Measurements from ENCODE around the gene PPFIA4. TPM values are rescaled to one million over a fixed set of nuclear protein-coding genes. Genes with fewer than 3 reads are reported as not detected.
A peak's percentile ranks its signal among the peaks of the same experiment; 100 is the strongest.
"Not testable (repeated sequence)": the region's sequence is repeated elsewhere in the genome, so short reads cannot be mapped to it uniquely, and the experiment has no call there.

The PPFIA4 gene
- polyA plus RNA-seq (ENCODE audit: insufficient read length in 3 of 3): 1 to 10 TPM; 5.8 to 6.7 (median 6.6) TPM

DNA sequence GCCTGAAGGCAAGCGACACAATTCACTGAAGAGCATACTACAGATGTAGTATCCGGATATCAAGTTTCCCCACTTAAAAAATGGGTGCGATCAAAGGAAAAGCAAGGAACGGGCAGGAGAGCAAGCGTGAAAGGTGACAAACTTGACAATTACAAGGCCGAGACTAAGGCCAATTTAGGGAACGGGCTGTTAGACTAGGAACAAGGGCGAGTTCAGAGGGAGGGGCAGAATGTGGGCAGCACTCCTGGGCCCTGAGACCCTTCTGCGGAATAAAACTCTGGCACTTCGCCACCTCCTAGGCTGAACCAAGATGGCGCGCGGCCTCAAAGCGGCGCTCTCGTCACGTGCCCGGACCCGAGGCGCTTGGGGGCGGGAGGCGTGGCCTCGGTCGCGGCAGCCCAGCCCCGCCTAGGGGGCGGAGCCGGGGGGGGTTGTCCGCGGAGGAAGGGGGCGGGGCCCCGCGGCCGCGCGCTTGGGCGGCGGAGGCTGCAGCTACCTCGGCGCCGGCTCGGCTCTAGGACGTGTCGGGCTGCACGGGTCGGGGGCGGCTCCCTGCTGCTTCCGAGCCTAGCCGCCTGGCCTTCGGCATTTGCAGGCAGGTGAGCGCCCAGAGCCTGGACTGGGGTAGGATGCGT lies at the start of gene PPFIA4:
Gene PPFIA4, plus strand, starts transcription at position 461 of the 635 bp plus-strand sequence. CDS start 12,518 bp downstream, outside the sequence.
- peak in 2 of 3 donors; percentile 74 to 75 for DNase-seq (ENCODE audit: low read depth in 3 of 3, low spot score in 2 of 3)

DNA sequence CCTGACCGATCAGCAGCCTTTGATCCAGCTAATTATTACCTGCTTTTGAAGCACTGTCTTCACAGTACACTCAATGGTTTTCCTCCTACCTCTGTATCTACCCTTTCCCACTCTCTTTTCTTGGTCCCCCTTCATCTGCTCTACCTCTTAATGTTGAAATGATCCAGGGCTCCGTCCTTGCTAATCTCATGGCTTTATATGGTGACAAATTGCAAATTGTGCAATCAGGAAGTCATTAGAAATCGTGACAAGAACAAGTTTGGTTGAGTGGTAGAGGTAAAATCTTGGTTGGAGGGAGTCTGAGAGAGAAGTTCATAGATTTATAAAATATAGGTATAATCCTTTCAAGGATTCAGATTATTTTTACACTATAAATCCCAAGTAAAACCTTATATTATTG lies 49.7 kb upstream of the PPFIA4 start:
- no peak for DNase-seq (ENCODE audit: low read depth in 3 of 3, low spot score in 2 of 3)

DNA sequence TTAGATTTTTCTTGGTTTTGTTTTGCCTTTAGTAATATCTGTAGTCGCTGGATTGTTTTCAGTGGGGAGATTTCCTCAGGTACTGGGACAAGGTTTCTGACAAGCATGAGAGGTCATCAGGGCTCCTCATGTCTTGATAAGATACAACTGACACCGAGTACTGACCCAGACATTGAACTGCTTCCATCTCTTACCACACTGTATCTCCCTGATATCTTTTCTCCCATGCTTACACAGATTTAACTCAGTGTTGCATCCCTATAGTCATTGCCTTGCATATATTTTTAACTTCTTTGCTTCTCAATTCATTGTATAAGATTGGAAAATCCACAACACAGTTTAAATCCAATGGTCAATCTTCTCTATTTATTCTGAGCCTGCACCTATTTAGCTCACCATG lies 46.8 kb upstream of the PPFIA4 start:
- no peak for DNase-seq (ENCODE audit: low read depth in 3 of 3, low spot score in 2 of 3)

DNA sequence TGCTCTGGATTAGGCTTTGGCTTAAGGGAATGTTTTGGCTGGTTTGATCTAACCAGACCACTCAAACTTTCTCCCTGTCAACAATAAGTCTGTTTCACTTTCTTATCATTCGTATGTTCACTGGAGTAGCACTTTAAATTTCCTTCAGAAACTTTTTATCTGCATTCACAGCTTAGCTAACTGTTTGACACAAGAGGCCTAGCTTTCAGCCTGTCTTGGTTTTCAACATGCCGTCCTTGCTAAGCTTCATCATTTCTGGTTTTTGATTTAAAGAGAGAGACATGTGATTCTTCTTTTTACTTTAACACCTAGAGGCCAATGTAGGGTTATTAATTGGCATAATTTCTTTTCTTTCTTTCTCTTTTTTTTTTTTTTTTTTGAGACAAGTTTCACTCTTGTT lies 44.4 kb upstream of the PPFIA4 start:
- no peak for DNase-seq (ENCODE audit: low read depth in 3 of 3, low spot score in 2 of 3)

DNA sequence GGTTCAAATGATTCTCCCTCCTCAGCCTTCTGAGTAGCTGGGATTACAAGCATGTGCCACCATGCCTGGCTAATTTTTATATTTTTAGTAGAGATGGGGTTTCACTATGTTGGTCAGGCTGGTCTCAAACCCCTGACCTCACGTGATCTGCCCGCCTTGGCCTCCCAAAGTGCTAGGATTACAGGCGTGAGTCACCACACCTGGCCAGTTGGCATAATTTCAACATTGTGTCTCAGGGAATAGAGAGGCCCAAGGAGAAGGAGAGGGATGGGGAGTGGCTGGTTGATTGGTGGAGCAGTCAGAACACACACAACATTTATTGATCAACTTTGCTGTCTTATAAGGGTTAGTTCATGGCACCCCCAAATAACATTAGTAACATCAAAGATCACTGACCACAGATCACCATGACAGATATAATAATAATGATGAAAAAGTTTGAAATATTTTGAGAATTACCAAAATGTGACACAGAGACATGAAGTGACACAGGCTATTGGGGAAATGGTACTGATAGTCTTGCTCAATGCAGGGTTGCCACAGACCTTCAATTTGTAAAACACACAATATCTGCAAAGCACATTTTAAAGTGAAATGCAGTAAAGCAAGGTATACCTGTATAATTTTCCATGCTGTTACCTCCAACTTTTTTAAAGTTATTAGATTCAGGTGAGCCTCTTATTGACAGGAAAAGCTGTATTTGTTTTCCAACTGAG lies 43.4 kb upstream of the PPFIA4 start:
- no peak for DNase-seq (ENCODE audit: low read depth in 3 of 3, low spot score in 2 of 3)

DNA sequence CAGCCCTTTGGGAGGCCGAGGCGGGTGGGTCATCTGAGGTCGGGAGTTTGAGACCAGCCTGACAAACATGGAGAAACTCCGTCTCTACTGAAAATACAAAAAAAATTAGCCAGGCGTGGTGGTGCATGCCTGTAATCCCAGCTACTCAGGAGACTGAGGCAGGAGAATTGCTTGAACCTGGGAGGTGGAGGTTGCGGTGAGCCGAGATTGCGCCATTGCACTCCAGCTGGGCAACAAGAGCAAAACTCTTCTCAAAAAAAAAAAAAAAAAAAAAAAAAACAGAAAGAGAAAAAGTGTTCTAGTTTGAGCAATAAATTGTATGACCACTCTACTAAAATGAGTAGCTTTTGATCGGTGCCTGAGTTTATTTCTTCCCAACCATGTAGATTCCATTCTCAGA lies 40.2 kb upstream of the PPFIA4 start:
- not testable (repeated sequence) for DNase-seq (ENCODE audit: low read depth in 3 of 3, low spot score in 2 of 3)

DNA sequence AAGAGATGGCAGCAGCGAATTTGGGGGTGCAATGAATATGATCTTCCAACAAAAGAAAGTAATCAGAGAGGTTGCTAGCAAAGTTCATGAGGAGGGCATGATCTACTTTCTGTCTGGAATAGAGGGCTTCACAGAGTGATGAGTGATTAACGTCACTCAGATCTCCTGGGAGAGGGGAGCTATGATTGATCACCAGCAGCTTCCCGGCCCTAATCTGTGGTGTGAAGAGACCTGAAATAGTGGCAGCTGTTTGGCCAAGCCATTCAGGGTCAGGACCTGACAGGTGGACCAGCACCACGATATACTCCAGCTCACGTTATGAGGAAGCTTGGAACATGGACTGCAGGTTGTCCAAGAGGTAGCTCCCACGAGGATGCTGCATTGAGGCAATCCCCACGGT lies 39.0 kb upstream of the PPFIA4 start:
- no peak for DNase-seq (ENCODE audit: low read depth in 3 of 3, low spot score in 2 of 3)

DNA sequence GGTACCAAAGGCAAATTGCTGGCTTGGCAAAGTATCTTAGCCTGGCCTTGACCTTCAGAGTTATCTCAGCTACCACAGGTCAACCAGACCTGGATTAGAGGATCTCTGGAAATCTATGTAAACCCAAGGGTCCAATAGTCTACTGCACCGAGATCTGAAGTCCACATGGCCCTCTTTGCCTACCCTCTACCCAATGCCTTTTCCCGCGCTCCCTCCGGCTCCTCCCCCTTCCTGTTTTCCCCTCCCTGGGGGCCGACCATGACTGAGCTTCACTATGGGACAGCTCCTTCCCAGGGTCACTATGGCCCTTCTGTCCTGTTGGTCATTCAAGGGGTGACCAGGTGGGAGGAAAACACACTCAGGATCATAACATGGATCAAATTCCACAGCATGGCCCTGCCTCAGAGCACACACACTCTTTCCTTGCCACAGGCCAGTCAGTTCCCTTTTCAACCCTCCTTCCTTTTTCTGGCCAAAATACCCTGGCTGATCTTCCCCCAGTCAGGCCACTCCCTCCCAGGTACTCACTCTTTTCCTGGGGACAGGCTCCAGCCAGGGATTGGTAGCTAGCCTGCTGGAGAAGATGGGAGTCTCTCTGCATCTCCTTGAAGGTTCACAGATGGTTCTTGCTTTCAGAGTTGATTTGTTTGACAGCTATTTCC lies 38.2 kb upstream of the PPFIA4 start:
- no peak for DNase-seq (ENCODE audit: low read depth in 3 of 3, low spot score in 2 of 3)

DNA sequence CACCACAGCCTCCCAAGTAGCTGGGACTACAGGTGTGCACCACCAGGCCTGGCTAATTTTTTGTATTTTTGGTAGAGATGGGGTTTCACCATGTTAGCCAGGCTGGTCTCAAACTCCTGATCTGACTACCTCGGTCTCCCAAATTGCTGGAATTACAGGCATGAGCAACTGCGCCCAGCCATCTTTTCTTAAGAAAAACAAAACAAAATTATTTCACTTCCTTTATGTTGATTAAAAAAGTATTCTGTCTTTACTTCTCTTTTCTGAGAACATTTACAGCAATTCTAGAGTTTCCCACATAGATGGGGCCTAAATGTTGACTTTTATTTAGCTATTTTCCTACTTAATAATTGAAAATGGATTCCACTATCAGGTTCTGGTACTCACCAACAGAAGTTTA lies 36.4 kb upstream of the PPFIA4 start:
- no peak for DNase-seq (ENCODE audit: low read depth in 3 of 3, low spot score in 2 of 3)

DNA sequence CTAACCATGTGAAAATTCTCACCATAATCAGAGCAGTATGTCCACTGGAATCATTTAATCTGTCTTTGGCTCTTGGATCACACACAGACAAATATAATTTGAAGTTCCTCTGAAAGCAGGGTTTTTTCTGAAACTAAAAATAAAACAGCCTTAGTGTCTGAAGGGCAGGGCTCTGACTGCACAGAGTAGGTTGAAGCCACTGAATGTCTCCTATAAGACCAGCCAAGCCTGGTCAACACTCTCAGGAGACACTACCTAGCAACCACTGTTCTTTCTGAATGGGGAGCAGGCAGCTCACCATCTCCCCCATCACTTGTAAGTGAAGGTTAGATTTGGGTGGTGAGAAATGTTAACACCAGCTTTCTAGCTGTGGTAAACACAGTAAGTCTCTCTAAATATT lies 35.2 kb upstream of the PPFIA4 start:
- DNase-seq (ENCODE audit: low read depth in 3 of 3, low spot score in 2 of 3): no peak

DNA sequence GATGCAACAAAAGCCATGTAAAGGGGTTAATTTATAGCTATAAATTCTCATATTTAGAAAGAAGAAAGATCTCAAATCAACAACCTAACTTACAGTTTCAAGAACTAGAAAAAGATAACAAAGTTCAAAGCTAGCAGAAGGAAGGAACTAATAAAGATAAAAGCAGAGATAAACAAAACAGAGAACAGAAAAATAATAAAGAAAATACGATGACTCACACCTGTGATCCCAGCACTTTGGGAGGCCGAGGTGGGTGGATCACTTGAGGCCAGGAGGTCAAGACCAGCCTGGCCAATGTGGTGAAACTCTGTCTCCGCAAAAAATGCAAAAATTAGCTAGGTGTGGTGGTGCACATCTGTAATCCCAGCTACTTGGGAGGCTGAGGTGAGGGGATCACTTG lies 31.5 kb upstream of the PPFIA4 start:
- DNase-seq (ENCODE audit: low read depth in 3 of 3, low spot score in 2 of 3): no peak

DNA sequence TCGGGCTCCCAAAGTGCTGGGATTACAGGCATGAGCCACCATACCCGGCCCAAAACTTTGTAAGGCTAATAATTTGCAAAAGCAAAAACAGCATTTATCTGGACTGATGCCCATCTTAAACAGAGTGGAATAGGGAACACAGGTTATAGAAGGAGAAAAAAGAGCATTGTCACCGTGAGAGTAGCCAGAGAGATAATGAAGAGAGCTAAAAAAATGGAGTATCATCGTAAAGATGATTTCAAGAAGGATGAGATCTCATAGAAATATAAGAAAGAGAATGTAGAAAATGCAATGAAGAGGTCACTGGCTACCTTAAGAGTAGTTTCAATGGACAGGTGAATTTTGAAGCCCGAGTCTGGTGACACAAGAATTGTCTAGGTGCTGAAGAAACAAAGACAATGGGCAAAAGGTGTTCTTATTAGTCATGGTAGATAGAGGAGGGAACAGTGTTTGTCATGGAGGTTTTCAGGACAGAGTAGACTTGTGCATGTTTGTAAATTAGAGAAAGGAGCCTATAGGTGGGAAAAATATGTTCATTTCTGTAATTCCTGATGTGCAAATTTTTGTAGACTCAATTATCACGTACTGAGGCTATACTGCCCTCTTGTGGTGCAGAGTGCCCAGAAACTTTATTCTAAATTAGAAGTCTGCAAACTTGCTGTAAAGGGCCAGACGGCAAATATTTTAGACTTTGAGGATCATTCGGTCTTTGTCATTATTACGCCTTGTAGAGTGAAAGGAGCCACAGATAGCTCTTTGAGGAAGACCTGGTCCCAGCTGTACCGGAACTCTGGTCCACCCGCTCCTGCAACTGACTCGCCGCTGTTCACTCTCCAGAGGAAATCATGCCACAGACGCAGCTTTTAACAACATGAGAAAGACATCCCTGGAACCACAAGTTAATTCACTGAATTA lies 27.2 kb upstream of the PPFIA4 start:
- DNase-seq (ENCODE audit: low read depth in 3 of 3, low spot score in 2 of 3): peak in 1 of 3 donors; percentile 43

DNA sequence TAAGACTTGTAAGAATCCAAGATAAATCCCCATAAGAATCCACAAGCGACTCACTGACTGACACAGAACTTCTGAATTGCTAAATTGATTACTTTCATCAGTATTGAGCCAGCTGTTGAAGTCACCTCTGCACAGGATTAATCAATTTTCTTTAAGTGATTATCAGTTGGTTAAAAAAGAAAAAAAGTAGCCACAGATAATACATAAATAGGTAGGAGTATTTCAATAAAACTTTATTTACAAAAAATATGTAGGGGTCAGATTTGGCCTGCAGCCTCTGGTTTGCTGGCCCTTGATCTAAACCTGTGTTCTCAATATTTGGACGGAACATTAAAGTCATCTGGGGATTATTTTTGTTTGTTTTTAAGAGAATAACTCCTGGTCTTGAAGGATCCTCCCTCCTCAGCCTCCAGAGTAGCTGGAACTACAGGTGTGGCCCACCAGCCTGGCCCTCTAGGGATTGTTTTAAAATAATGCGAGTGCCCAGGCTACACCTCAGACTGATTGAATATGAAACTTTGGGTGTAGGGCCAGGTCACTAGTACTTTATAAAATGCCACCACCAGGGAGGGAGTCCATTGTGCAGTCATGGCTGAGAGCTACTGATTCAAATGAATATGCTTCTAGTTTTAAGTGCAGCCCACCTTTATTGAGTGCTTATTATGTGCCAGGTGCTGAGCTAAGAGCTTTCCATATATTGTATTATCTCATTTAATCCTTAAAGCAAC lies 25.9 kb upstream of the PPFIA4 start:
- no peak for DNase-seq (ENCODE audit: low read depth in 3 of 3, low spot score in 2 of 3)

DNA sequence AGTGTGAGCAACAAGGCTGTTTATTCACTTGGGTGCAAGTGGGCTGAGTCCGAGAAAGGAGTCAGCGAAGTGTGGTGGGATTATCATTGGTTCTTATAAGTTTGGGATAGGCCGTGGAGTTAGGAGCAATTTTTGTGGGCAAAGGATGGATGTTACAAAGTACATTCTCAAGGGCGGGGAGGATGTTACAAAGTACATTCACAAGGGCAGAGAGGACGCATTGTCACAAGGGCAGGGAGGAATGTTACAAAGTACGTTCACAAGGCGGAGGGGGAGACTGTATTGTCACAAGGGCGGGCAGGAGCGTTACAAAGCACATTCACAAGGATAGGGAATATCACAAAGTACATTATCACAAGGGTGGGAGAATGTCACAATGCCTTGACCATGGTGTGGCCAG lies 24.3 kb upstream of the PPFIA4 start:
- no peak for DNase-seq (ENCODE audit: low read depth in 3 of 3, low spot score in 2 of 3)

DNA sequence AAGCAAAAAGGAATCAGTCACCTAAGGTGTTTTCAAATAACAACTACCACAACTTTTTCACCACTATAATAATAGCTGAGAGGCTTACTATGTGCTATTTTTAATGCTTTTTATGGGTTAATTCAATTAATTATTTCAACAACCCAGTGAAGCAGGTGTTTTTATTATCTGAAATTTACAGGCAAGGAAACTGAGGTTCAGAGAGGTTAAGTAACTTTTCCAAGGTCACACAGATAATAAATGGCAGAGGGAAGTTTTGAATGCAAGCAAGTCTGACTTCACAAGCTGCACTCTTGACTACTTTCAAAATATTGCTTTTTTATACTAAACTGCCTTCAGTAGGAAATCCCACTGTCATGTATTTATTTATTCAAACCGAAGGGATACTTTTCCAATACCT lies 23.3 kb upstream of the PPFIA4 start:
- DNase-seq (ENCODE audit: low read depth in 3 of 3, low spot score in 2 of 3): no peak

DNA sequence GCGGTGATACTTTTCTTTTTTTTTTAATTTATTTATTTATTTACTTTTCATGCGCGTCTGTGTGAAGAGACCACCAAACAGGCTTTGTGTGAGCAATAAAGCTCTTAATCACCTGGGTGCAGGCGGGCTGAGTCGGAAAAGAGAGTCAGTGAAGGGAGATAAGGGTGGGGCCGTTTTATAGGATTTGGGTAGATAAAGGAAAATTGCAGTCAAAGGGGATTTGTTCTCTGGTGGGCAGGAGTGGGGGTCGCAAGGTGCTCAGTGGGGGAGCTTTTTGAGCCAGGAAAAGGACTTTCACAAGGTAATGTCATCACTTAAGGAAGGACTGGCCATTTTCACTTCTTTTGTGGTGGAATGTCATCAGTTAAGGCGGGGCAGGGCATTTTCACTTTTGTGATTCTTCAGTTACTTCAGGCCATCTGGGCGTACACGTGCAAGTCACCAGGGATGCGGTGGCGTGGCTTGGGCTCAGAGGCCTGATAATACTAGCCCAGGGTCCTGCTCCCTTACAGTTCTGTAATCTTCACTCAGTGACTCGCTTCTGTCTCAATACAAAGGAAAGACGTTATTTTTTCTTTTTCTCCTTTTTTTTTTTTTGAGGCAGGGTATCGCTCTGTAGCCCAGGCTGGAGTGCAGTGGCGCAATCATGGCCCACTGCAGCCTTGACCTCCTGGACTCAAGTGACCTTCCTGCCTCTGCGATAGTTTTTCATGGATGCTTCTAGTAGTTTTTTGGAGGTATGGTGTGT lies 20.7 kb upstream of the PPFIA4 start:
- DNase-seq (ENCODE audit: low read depth in 3 of 3, low spot score in 2 of 3): not testable (repeated sequence)

DNA sequence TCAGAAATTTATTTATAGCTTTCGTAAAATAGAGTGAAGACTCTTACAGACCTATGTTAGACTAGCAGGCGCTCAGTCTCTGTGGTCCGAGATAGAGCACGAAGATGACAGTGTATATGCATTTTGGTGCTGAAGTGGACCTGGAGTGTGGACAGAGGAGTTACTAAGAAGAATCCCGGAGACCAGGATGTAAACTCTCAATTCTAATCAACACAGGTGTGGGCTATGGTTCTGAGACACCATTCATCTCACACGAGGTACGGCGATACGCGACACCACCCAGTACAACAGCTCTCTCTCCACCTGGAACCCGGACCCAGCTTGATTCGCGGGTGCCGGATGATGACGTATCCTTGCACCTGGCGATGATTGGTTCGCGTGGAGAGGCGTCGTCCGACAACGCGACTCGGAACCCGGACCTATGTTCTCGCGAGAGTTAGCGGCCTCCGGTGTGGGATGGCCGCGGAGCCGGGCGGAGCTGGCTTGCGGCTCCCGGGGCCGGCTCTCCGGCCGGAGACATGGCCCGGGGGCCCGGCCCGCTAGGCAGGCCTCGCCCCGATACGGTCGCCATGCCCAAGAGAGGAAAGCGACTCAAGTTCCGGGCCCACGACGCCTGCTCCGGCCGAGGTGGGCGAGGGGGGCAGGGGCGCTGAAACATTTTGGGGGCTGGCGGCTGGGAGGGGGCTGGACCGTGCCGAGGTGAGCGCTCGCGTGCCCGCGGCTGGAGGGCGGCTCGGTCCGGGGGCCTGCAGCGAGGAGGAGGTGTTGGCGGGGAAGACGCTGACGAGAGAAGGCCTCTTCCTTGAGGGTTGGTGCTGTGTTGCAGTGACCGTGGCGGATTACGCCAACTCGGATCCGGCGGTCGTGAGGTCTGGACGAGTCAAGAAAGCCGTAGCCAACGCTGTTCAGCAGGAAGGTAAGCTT lies 19.1 kb upstream of the PPFIA4 start, which contains the start of gene TMEM183A:
Gene TMEM183A, plus strand, starts transcription at position 427 of the 924 bp plus-strand sequence. Its CDS starts 92 bp downstream, at position 519.
- peak; percentile 93 to 97 (median 96) for DNase-seq (ENCODE audit: low read depth in 3 of 3, low spot score in 2 of 3)

DNA sequence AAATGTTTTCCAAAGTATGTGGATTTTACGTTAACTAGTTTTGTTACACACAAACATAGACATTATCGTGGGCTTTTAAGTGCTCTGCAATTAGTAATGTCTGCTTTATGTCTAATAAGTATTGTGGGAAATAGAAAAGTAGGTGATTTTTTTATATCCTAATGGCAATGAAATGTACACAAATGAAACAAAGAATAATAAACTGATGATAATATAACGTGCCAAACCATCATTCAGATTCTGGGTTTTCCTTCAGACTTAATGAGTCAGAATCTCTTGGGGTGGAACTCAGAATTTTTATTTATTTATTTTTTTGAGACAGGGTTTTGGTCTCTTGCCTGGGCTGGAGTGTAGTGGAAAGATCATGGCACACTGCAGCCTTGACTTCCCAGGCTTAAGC lies 17.1 kb upstream of the PPFIA4 start:
- DNase-seq (ENCODE audit: low read depth in 3 of 3, low spot score in 2 of 3): no peak

Data from right renal cortex interstitium (tissue), 3 donors.